Adrenal gland (tissue), 12 donors: ENCODE measurements around the gene CREB3L1. TPM values are rescaled to one million over a fixed set of nuclear protein-coding genes. Genes with fewer than 3 reads are reported as not detected.

ENCODE experiments used
- DNase-seq, 7 donors: peaks; one replicate each; pipeline ENCODE4 v3.0.0-alpha.2; 2019 to 2020
- H3K27ac ChIP-seq, 5 donors: fragments of 200-600 bp; sonication (generic) in 4 of 5; 1 replicate in 3 of 5; 2 replicates in 2 of 5; pipeline versions ENCODE4 v1.5.1 to v1.8.0; 2016 to 2020; ENCODE audit warnings: mild to moderate bottlenecking in 1 of 5
- H3K27me3 ChIP-seq: fragments of 200-600 bp; 2 replicates; pipeline ENCODE4 v1.8.0; 2021
- H3K36me3 ChIP-seq, 2 donors: fragments of 200-600 bp; replicated peaks in 1 of 2; 1 replicate in 1 of 2; 2 replicates in 1 of 2; pipeline versions ENCODE4 v1.5.1 to v1.8.0; 2018 to 2022
- H3K4me1 ChIP-seq, 2 donors: fragments of 200-600 bp; replicated peaks in 1 of 2; 1 replicate in 1 of 2; 2 replicates in 1 of 2; pipeline versions ENCODE4 v1.5.1 to v1.8.0; 2018 to 2021
- H3K4me3 ChIP-seq, 4 donors: fragments of 200-600 bp; sonication (generic) in 3 of 4; one replicate each; pipeline ENCODE4 v1.5.1; 2016 to 2018
- H3K9me3 ChIP-seq, 3 donors: fragments of 200-600 bp; sonication (generic) in 1 of 3; replicated peaks in 1 of 3; 1 replicate in 2 of 3; 2 replicates in 1 of 3; pipeline versions ENCODE4 v1.5.1 to v1.8.0; 2016 to 2021
- POLR2A ChIP-seq, 2 donors: fragments of 450-650 bp; IDR thresholded peaks; one replicate each; pipeline ENCODE4 v1.6.1; 2017; ENCODE audit warnings: antibody characterized with exemption in 2 of 2, mild to moderate bottlenecking in 2 of 2, moderate library complexity in 1 of 2
- WGBS, 4 donors: extraction: QIAGEN DNeasy Blood & Tissue Kit in 2 of 4; methylation state at CpG; one replicate each; pipeline versions ENCODE4 v1.1.5 to v1.1.7; 2013 to 2017; 5-methylcytosine and 5-hydroxymethylcytosine counted together
- intact Hi-C, 2 donors: fragments of 100-400 bp; cut with DNase I; formaldehyde crosslinking; loops; one replicate each; pipeline versions ENCODE4 v1.14.1 to v1.15.0; 2022 to 2023
- polyA plus RNA-seq, 3 donors: library from polyadenylated mRNA; stranded (reverse); fragments of 200-250 nt in 2 of 3; fragments of 350-450 nt in 1 of 3; fragmentation: Illumina TruSeq in 1 of 3; extraction: RNeasy Lipid Tissue Mini Kit (QIAGEN cat#74804) in 1 of 3; gene quantifications; one replicate each; pipeline ENCODE4 v1.2.3, GENCODE V29; 2013 to 2014
- total RNA-seq, 9 donors: library from RNA; depleted of rRNA in 4 of 9; stranded (reverse); fragments of >200 nt in 4 of 9; fragments of 120-200 nt in 1 of 9; fragmentation: NEBNext Ultra II Directional in 1 of 9; extraction: Animal tissue kit (Norgen Biotek cat#: 25700) in 1 of 9; gene quantifications; one replicate each; pipeline versions ENCODE4 v1.1.0 to v1.2.4, GENCODE V29; 2013 to 2023
- TF ChIP-seq, protein P1 (sequence below), 6 experiments: fragments of 450-650 bp in 4 of 6; fragments of 200-600 bp in 2 of 6; sonication (generic) in 1 of 6; IDR thresholded peaks; 1 replicate in 5 of 6; 2 replicates in 1 of 6; pipeline versions ENCODE4 v1.5.1 to v1.8.0; 2016 to 2021; ENCODE audit warnings: antibody characterized with exemption in 6 of 6, mild to moderate bottlenecking in 2 of 6, moderate library complexity in 1 of 6
- donor health status: healthy with polysubstance abuse.
- donor health status: Bipolar disorder and iron deficiency.
- donor health status: DM: yes; HTN: yes; CAD: no.
- donor health status: DM: no; HTN: no; CAD: no.
- donor health status: DM: no; HTN: no; CAD: no.
- donor health status: DM: yes; HTN: yes; CAD: no.

Gene CREB3L1
- total and polyA plus RNA-seq, 12 donors, result 5.4 to 31.7 (median 26.2) TPM

DNA sequence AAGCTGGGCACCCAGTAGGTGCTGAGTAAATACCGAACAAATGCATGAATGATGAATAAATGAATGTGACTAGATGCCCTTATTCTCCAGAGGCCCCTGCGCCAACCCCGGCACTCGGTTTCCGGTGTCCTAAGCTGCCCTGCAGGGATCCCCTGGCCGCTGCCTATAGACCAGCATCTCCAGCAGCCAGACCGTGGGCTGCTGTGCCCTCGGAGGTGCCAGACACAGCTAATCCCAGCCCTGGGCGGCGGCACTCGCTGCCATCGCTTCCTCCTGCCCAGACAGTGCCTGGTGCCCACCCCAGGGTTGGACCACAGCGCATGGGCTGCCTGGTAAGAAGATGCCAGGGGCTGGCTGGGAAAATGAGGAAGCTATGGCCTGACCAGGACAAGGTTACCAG lies 15.6 kb downstream of the CREB3L1 start:
- H3K9me3 ChIP-seq, result no peaks in the 10 kb centered on the region
- H3K27ac ChIP-seq, result peak overlapping the region in 3 of 5 donors; percentile 89 to 94 (median 89)
- WGBS, 4 donors, result 90 to 100% (median 95%) methylated on average over 4 to 13 of the region's 13 CpGs
- H3K4me3 ChIP-seq, result no peak overlapping the region
- no peak for DNase-seq
- TF ChIP-seq, protein P1, sequence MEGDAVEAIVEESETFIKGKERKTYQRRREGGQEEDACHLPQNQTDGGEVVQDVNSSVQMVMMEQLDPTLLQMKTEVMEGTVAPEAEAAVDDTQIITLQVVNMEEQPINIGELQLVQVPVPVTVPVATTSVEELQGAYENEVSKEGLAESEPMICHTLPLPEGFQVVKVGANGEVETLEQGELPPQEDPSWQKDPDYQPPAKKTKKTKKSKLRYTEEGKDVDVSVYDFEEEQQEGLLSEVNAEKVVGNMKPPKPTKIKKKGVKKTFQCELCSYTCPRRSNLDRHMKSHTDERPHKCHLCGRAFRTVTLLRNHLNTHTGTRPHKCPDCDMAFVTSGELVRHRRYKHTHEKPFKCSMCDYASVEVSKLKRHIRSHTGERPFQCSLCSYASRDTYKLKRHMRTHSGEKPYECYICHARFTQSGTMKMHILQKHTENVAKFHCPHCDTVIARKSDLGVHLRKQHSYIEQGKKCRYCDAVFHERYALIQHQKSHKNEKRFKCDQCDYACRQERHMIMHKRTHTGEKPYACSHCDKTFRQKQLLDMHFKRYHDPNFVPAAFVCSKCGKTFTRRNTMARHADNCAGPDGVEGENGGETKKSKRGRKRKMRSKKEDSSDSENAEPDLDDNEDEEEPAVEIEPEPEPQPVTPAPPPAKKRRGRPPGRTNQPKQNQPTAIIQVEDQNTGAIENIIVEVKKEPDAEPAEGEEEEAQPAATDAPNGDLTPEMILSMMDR (IDR thresholded peaks at IDR 0.05), result no peak
- no peak for TF ChIP-seq POLR2A (IDR thresholded peaks at IDR 0.05)
- intact Hi-C loops, result no loop called here
- H3K4me1 ChIP-seq, result peaks cover 53 to 60% of the 10 kb centered on the region in 2 donors
- no peaks in the 10 kb centered on the region for H3K27me3 ChIP-seq
- H3K36me3 ChIP-seq, result no peaks in the 10 kb centered on the region

- Histone ChIP-seq H3K36me3 (no peaks in the 10 kb centered on the region), H3K4me1 (peaks cover 59 to 66% of the 10 kb centered on the region in 2 donors), H3K27ac (peak overlapping the region in 3 of 5 donors; percentile 72 to 94 (median 89)), H3K27me3 (no peaks in the 10 kb centered on the region), H3K4me3 (no peak overlapping the region), H3K9me3 (no peaks in the 10 kb centered on the region)
- peak in 1 of 7 donors; percentile 28 for DNase-seq
- TF ChIP-seq, protein P1 (IDR thresholded peaks at IDR 0.05), result no peak
- TF ChIP-seq POLR2A (IDR thresholded peaks at IDR 0.05), result no peak
- intact Hi-C loops, result no loop called here
- 79 to 97% (median 86%) methylated on average over 9 of the region's 9 CpGs for WGBS, 4 donors
Measured at GRCh38 chr11:46293641-46294103, 16.2 kb downstream of the CREB3L1 start.

DNA sequence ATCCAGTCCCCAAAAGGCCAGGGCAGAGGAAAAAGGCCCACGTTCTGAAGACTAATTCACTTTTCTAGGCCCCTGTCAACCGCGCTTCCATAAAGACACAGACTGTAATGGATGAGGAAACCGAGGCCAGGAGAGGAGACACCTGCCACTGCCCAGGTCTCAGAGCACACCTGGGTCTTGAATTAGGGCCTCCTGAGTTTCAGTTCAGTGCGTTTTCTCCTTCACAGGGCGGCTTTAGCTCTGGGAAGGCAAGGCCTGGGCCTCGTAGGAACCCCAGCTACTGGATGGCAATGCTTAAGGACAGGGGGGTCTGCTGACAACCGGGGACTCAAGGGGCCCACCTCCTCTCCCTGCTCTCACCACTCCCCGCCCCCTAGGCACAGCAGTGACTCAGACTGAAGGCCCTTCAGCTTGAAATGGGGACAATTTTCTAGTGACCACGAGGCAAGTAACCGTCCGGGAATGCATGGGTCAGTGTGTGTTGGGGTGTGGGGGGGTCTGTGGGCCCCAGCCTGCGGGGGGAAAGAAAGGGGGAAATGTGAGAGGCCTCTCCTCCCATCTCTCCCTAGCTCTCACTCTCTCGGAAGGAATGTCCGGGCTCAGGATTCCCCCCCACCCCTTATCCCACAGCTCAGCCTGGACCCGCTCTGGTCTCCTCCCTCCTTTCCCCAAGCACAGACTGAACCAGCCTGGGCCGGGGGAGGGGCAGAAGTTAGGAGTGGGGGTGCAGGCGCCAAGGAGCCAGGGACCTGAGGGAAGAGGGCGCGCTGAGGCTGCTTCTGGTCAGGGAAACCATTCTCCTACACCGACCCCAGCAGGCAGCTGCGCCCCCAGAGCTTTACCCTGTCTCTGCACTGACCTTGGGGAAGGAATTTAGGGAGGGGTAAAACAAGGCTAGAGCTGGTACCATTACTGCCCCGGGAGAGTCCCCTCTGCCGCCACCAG lies 17.2 kb downstream of the CREB3L1 start:
- no peaks in the 10 kb centered on the region for H3K36me3 ChIP-seq
- peak in 6 of 7 donors; percentile 64 to 78 (median 68) for DNase-seq
- H3K27ac ChIP-seq, result peak overlapping the region; percentile 10 to 94 (median 72)
- intact Hi-C loops, result no loop called here
- peaks cover 66 to 76% of the 10 kb centered on the region in 2 donors for H3K4me1 ChIP-seq
- WGBS, 4 donors, result 43 to 47% (median 44%) methylated on average over 16 to 24 of the region's 24 CpGs
- TF ChIP-seq, protein P1 (IDR thresholded peaks at IDR 0.05), result no peak
- TF ChIP-seq POLR2A (IDR thresholded peaks at IDR 0.05), result peak in 1 of 2 donors; percentile 17
- H3K27me3 ChIP-seq, result no peaks in the 10 kb centered on the region
- H3K4me3 ChIP-seq, result peak overlapping the region in 2 of 4 donors; percentile 67 to 72
- H3K9me3 ChIP-seq, result no peaks in the 10 kb centered on the region

DNA sequence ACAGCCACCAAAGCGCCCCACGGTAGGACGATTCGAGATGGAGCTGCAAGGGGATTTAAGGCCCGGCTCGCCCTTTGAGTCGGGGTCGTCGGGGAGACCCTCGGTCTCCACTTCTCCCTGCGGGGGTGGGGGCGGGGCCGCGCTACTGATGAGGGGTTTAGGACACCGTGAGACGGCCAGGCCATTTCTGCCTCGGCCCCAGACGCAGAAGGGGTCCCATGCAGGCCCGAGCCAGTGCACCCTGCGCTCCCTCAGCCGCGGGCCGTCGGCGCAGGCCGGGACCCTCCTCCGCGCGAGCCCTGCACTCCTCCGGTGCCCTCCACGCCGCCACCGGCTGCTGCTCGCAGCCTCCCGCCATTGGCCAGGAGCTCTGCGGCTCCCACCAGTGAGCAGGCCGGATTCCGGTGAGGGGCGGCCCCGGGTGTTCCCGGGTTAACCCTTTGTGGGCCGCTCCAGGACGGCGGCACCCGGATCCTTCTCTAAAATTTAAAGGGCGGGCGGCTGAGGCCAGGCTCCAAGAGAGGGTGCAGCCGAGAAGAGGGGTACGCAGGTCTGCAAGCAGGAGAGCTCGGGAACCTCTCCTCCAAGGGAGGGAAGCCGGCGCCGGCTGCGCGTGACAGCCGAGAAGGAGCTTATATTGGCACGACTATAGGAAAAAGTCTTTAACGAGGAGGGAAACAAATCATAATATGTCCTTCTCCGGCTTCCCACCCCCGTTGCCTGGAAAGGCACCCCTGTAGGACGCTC lies 18.0 kb downstream of the CREB3L1 start:
- H3K27me3 ChIP-seq, result no peaks in the 10 kb centered on the region

More for the DNA sequence above, 18.0 kb downstream of the CREB3L1 start:
- Histone ChIP-seq H3K27ac (peak overlapping the region; percentile 10 to 94 (median 72)), H3K9me3 (no peaks in the 10 kb centered on the region), H3K4me3 (peak overlapping the region in 2 of 4 donors; percentile 67 to 72), H3K36me3 (no peaks in the 10 kb centered on the region), H3K4me1 (peaks cover 61 to 69% of the 10 kb centered on the region in 2 donors)
- WGBS, 4 donors, result 0 to 1% (median 1%) methylated on average over 20 to 61 of the region's 61 CpGs
- intact Hi-C loops, result no loop called here
- peak; percentile 81 to 86 (median 85) for DNase-seq
- peak in 1 of 2 donors; percentile 66 for TF ChIP-seq POLR2A (IDR thresholded peaks at IDR 0.05)
- TF ChIP-seq, protein P1 (IDR thresholded peaks at IDR 0.05), result peak in 1 of 6 experiments; percentile 25
